ENCODE measurements around the gene ASIC4.

DNA sequence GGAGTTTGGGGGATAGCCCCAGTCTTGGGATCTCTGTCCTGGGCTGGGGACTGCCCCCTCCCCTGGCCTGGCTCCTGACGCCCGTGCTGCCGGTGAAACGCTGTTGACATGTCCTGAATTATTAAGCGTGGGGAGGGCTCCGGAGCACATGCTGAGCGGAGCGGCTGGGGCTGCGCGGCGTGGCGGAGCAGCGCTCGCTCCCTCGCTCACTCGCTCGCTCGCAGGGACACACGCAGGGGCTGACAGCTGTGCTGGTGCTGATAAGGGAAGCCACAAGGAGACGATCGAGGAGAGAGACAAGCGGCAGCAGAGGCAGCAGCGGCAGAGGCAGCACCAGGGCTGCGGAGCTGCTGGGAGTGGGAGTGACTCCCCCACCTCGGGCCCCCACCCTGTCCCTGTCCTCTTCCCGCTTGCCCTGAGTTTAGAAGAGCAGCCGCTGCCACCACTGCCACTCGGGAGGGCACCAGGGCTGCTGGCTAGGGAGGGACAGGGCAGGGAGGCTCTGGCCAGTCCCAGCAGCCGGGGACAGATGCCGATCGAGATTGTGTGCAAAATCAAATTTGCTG, at the start of gene ASIC4:
- TF ChIP-seq, protein P1, sequence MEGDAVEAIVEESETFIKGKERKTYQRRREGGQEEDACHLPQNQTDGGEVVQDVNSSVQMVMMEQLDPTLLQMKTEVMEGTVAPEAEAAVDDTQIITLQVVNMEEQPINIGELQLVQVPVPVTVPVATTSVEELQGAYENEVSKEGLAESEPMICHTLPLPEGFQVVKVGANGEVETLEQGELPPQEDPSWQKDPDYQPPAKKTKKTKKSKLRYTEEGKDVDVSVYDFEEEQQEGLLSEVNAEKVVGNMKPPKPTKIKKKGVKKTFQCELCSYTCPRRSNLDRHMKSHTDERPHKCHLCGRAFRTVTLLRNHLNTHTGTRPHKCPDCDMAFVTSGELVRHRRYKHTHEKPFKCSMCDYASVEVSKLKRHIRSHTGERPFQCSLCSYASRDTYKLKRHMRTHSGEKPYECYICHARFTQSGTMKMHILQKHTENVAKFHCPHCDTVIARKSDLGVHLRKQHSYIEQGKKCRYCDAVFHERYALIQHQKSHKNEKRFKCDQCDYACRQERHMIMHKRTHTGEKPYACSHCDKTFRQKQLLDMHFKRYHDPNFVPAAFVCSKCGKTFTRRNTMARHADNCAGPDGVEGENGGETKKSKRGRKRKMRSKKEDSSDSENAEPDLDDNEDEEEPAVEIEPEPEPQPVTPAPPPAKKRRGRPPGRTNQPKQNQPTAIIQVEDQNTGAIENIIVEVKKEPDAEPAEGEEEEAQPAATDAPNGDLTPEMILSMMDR (IDR thresholded peaks at IDR 0.05) = no peak
- TF ChIP-seq POLR2A (IDR thresholded peaks at IDR 0.05) = no peak
